GM12878 (cell line): Measurements from ENCODE around the gene AFMID. TPM values are rescaled to one million over a fixed set of nuclear protein-coding genes. Genes with fewer than 3 reads are reported as not detected.

Experiments
- ATAC-seq: fragments of 200-7000 bp; cut with Tn5 transposase; 3 replicates; pipeline ENCODE4 v1.9.1; 2020; ENCODE audit warnings: mild to moderate bottlenecking, moderate library complexity
- BruUV-seq: library from RNA; stranded (reverse); fragments of 400-500 nt; replicated peaks from 2 replicates; lab custom pipeline; 2021; lab: Mats Ljungman, UMichigan
- CTCF ChIA-PET: fragments of 300-600 bp; sonication (Branson Sonifier 250); formaldehyde crosslinking; extraction: SDS; loops from one replicate; lab custom pipeline; 2021; ENCODE audit warnings: inconsistent platforms; lab: Yijun Ruan, JAX
- POLR2A ChIA-PET: fragments of 350-600 bp; formaldehyde crosslinking; extraction: SDS; loops from one replicate; lab custom pipeline; 2021; ENCODE audit warnings: inconsistent platforms; lab: Charles Lee
- RAD21 ChIA-PET: fragments of 300-600 bp; sonication (Branson Sonifier 250); formaldehyde crosslinking; loops from one replicate; lab custom pipeline; 2023; ENCODE audit warnings: antibody characterized with exemption; ENCODE audit not compliant: unreplicated experiment; lab: Charles Lee
- SMC1A ChIA-PET: fragments of 300-600 bp; sonication (Branson Sonifier 250); formaldehyde crosslinking; loops from one replicate; lab custom pipeline; 2023; ENCODE audit not compliant: unreplicated experiment, uncharacterized antibody; lab: Charles Lee
- DNase-seq: peaks from one replicate; pipeline ENCODE4 v3.0.0-alpha.2; 2011; ENCODE audit warnings: low read depth, low spot score
- FAIRE-seq: peaks from 3 replicates; lab custom pipeline; 2011; peaks lifted over from hg19 to GRCh38; lab: Jason Lieb, UNC
- H2AFZ ChIP-seq: 2 replicates; pipeline ENCODE4 v1.6.0; 2011; ENCODE audit warnings: low read depth, low read length, control low read depth; ENCODE audit not compliant: control insufficient read depth
- H3K27ac ChIP-seq: 2 replicates; pipeline ENCODE4 v1.5.1; 2011; ENCODE audit warnings: control low read depth; ENCODE audit not compliant: control insufficient read depth, insufficient read depth
- H3K27me3 ChIP-seq, 2 experiments: replicated peaks in 1 of 2; 2 replicates each; pipeline versions ENCODE4 v1.6.0 to v1.6.1; 2011; ENCODE audit warnings: low read length in 1 of 2; ENCODE audit not compliant: control insufficient read depth in 2 of 2, insufficient read depth in 2 of 2
- H3K36me3 ChIP-seq, 2 experiments: 2 replicates each; pipeline ENCODE4 v1.5.1; 2011; ENCODE audit warnings: low read length in 1 of 2; ENCODE audit not compliant: control insufficient read depth in 2 of 2, insufficient read depth in 2 of 2
- H3K4me1 ChIP-seq: 2 replicates; pipeline ENCODE4 v1.6.1; 2011; ENCODE audit warnings: mild to moderate bottlenecking, low read length, moderate library complexity, mixed read lengths; ENCODE audit not compliant: control insufficient read depth, insufficient read depth
- H3K4me2 ChIP-seq: 2 replicates; pipeline ENCODE4 v1.6.0; 2011; ENCODE audit warnings: control low read depth; ENCODE audit not compliant: control insufficient read depth, insufficient read depth
- H3K4me3 ChIP-seq: fragments of 200-600 bp; sonication (generic); 2 replicates; pipeline ENCODE4 v1.5.1; 2016
- H3K79me2 ChIP-seq: 2 replicates; pipeline ENCODE4 v1.6.0; 2011; ENCODE audit warnings: low read length; ENCODE audit not compliant: control insufficient read depth, insufficient read depth
- H3K9ac ChIP-seq: 2 replicates; pipeline ENCODE4 v1.8.0; 2011; ENCODE audit warnings: low read length, control low read depth, mixed read lengths; ENCODE audit not compliant: control insufficient read depth, insufficient read depth
- H3K9me3 ChIP-seq: replicated peaks from 3 replicates; pipeline ENCODE4 v1.5.1; 2011; ENCODE audit warnings: mild to moderate bottlenecking, low read length; ENCODE audit not compliant: control insufficient read depth, insufficient read depth
- H4K20me1 ChIP-seq: 2 replicates; pipeline ENCODE4 v1.6.0; 2011; ENCODE audit not compliant: control insufficient read depth, insufficient read depth
- E4F1 ChIP-seq: fragments of 450-650 bp; IDR thresholded peaks from 2 replicates; pipeline ENCODE4 v1.6.1; 2018; ENCODE audit warnings: borderline replicate concordance, mild to moderate bottlenecking; ENCODE audit not compliant: partially characterized antibody
- IKZF1 ChIP-seq: fragments of 450-650 bp; conservative IDR thresholded peaks from 2 replicates; pipeline ENCODE4 v1.6.1; 2017; ENCODE audit warnings: antibody characterized with exemption, mild to moderate bottlenecking
- LARP7 ChIP-seq: fragments of 450-650 bp; IDR thresholded peaks from 2 replicates; pipeline ENCODE4 v1.6.1; 2017; ENCODE audit warnings: mild to moderate bottlenecking
- NRF1 ChIP-seq: conservative IDR thresholded peaks from 2 replicates; pipeline ENCODE4 v1.6.1; 2011; ENCODE audit warnings: mild to moderate bottlenecking, low read depth, low read length, improper control_type of control experiment
- POLR2A ChIP-seq: IDR thresholded peaks from 2 replicates; pipeline ENCODE4 v1.6.1; 2011; ENCODE audit warnings: low read depth, mild to moderate bottlenecking, low read length
- WGBS: methylation state at CpG from one replicate; pipeline ENCODE4 v1.1.6; 2016; ENCODE audit warnings: low lambda C conversion rate; ENCODE audit not compliant: insufficient replicate concordance, insufficient coverage; ENCODE audit errors: missing lambda C conversion rate; 5-methylcytosine and 5-hydroxymethylcytosine counted together
- in situ Hi-C: fragments of 300-500 bp; cut with MboI; formaldehyde crosslinking; loops from 9 replicates; pipeline ENCODE4 v1.14.3; 2018; ENCODE audit warnings: mixed read lengths
- intact Hi-C: fragments of 100-400 bp; cut with micrococcal nuclease; formaldehyde crosslinking; loops from one replicate; pipeline ENCODE4 v1.14.2; 2022; ENCODE audit not compliant: unreplicated experiment
- polyA plus RNA-seq, 11 experiments: library from polyadenylated mRNA; depleted of rRNA in 4 of 11; unstranded in 6 of 11; stranded (reverse) in 5 of 11; fragments of >200 nt; fragmentation: Nextera tagmentation in 4 of 11; fragmentation: Illumina TruSeq in 1 of 11; extraction: Ambion mirVana in 4 of 11; extraction: Trizol in 1 of 11; gene quantifications; 1 replicate in 1 of 11; 2 replicates in 10 of 11; pipeline versions ENCODE4 v1.2.1 to v1.2.3, GENCODE V29; 2011 to 2016; ENCODE audit warnings: inconsistent platforms in 2 of 11, missing spikeins in 2 of 11, low read depth in 1 of 11
- total RNA-seq, 4 experiments: library from RNA; depleted of rRNA in 3 of 4; stranded (reverse); fragments of >200 nt in 3 of 4; fragmentation: Illumina TruSeq in 1 of 4; extraction: Trizol in 1 of 4; gene quantifications; 2 replicates each; pipeline versions ENCODE4 v1.2.1 to v1.2.3, GENCODE V29; 2013 to 2021
- TF ChIP-seq, protein P1 (sequence below): IDR thresholded peaks from 2 replicates; pipeline ENCODE4 v1.6.1; 2012; ENCODE audit warnings: low read depth, low read length, improper control_type of control experiment

AFMID gene
- total and polyA plus RNA-seq, 10 of the 15 experiments (the other 5 are each of a cell fraction or from before 2014, with no cell fraction given), result 36.1 to 98.8 (median 51.6) TPM

- TF ChIP-seq E4F1 (no peak), LARP7 (peak; percentile 81)
- TF ChIP-seq, protein P1, sequence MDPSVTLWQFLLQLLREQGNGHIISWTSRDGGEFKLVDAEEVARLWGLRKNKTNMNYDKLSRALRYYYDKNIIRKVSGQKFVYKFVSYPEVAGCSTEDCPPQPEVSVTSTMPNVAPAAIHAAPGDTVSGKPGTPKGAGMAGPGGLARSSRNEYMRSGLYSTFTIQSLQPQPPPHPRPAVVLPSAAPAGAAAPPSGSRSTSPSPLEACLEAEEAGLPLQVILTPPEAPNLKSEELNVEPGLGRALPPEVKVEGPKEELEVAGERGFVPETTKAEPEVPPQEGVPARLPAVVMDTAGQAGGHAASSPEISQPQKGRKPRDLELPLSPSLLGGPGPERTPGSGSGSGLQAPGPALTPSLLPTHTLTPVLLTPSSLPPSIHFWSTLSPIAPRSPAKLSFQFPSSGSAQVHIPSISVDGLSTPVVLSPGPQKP, result no peak
- TF ChIP-seq, all 136 proteins: peak for 13
Measured at GRCh38 chr17:78140169-78141051, 46.8 kb upstream of the AFMID start (continued).

GRCh38 chr17:78141437-78142118 is 45.6 kb upstream of the AFMID start:
- no peak overlapping the region for H2AFZ ChIP-seq
- in situ Hi-C loops, result no loop called here

More at GRCh38 chr17:78141437-78142118, 45.6 kb upstream of the AFMID start:
- Histone ChIP-seq H3K9ac (no peak overlapping the region), H3K79me2 (peaks cover 7% of the 10 kb centered on the region), H3K9me3 (no peaks in the 10 kb centered on the region), H3K4me1 (peaks cover 69% of the 10 kb centered on the region), H4K20me1 (no peaks in the 10 kb centered on the region), H3K27ac (peak overlapping the region; percentile 26; the same call in 1 of the 2 replicates), H3K4me2 (0 out of 2 replicates have a peak overlapping the region, but pooled peaks have one; percentile 14), H3K36me3 (peaks cover 2 to 5% of the 10 kb centered on the region in 2 experiments; a peak in 3 of 4 replicates), H3K4me3 (no peak overlapping the region), H3K27me3 (no peaks in the 10 kb centered on the region)
- ATAC-seq, result no peak
- ChIA-PET CTCF (interaction anchor here (0.7 to 5.0 kb wide), 7 partner anchors 13 to 110 kb away, joined by 3 to 51 read pairs (median 3); no protein-coding TSS in a partner anchor), RAD21 (interaction anchor here (0.7 to 1.9 kb wide), 10 partner anchors 11 to 74 kb away, joined by 3 to 13 read pairs (median 6); partner anchors contain the start of genes TMC6 and TMC8), SMC1A (interaction anchor here (0.6 to 2.0 kb wide), 6 partner anchors 11 to 110 kb away, joined by 3 to 9 read pairs (median 4); no protein-coding TSS in a partner anchor), POLR2A (interaction anchor here (0.6 to 5.1 kb wide), 12 partner anchors 8 to 697 kb away, joined by 3 to 37 read pairs (median 7); partner anchors contain the start of gene TMC8)
- WGBS, result 90% methylated on average over 16 of the region's 20 CpGs
- no peak for DNase-seq
- intact Hi-C loops, result no loop called here
- peak; percentile 35; the same call in 1 of the 2 replicates for TF ChIP-seq POLR2A
- TF ChIP-seq NRF1, result no peak
- TF ChIP-seq IKZF1, result 0 out of 2 replicates have a peak, but pooled peaks have one; percentile 27
- no TSS peak for BruUV-seq
- no peak for FAIRE-seq
